Body of pancreas (tissue), 4 donors: ENCODE data around the gene SAMD14. TPM values are rescaled to one million over a fixed set of nuclear protein-coding genes. Genes with fewer than 3 reads are reported as not detected.

Experiments used
- ATAC-seq: fragments of 150-250 bp; one replicate; pipeline ENCODE4 v1.9.1; 2016
- DNase-seq, 4 donors: peaks; one replicate each; pipeline ENCODE4 v3.0.0-alpha.2; 2019
- H3K27ac ChIP-seq, 4 donors: fragments of 200-600 bp; sonication (generic); 1 replicate in 3 of 4; 2 replicates in 1 of 4; pipeline versions ENCODE4 v1.5.1 to v1.6.1; 2016 to 2019; ENCODE audit warnings: mild to moderate bottlenecking in 1 of 4, mixed read lengths in 1 of 4, moderate library complexity in 1 of 4
- H3K27me3 ChIP-seq, 2 donors: fragments of 200-600 bp; sonication (generic); one replicate each; pipeline ENCODE4 v1.6.0; 2016; ENCODE audit warnings: mild to moderate bottlenecking in 1 of 2
- H3K36me3 ChIP-seq, 2 donors: fragments of 200-600 bp; sonication (generic); replicated peaks in 1 of 2; 2 replicates each; pipeline ENCODE4 v1.5.1; 2016; ENCODE audit warnings: low read depth in 2 of 2; ENCODE audit not compliant: insufficient read depth in 1 of 2
- H3K4me1 ChIP-seq: fragments of 200-600 bp; sonication (generic); one replicate; pipeline ENCODE4 v1.6.0; 2016
- H3K4me3 ChIP-seq, 2 donors: fragments of 200-600 bp; sonication (generic); 1 replicate in 1 of 2; 2 replicates in 1 of 2; pipeline ENCODE4 v1.5.1; 2016 to 2019
- H3K9me3 ChIP-seq, 3 donors: fragments of 200-600 bp; sonication (generic); 1 replicate in 2 of 3; 2 replicates in 1 of 3; pipeline ENCODE4 v1.5.1; 2016
- POLR2A ChIP-seq, 3 donors: fragments of 450-650 bp; IDR thresholded peaks; one replicate each; pipeline ENCODE4 v1.6.1; 2016; ENCODE audit warnings: antibody characterized with exemption in 3 of 3, mild to moderate bottlenecking in 2 of 3
- WGBS, 2 donors: methylation state at CpG; one replicate each; pipeline ENCODE4 v1.1.5; 2017; 5-methylcytosine and 5-hydroxymethylcytosine counted together
- intact Hi-C: fragments of 100-400 bp; cut with DNase I; formaldehyde crosslinking; loops from one replicate; pipeline ENCODE4 v1.15.1; 2023
- total RNA-seq, 2 donors: library from RNA; depleted of rRNA; stranded (reverse); fragments of >200 nt; gene quantifications; one replicate each; pipeline ENCODE4 v1.1.0, GENCODE V29; 2016
- TF ChIP-seq, protein P1 (sequence below), 7 experiments: fragments of 450-650 bp in 4 of 7; fragments of 200-600 bp in 3 of 7; sonication (generic) in 3 of 7; IDR thresholded peaks; one replicate each; pipeline ENCODE4 v1.5.1; 2016 to 2019; ENCODE audit warnings: antibody characterized with exemption in 7 of 7

Gene SAMD14
- total RNA-seq, 2 donors from 2014 or later: not detected

DNA sequence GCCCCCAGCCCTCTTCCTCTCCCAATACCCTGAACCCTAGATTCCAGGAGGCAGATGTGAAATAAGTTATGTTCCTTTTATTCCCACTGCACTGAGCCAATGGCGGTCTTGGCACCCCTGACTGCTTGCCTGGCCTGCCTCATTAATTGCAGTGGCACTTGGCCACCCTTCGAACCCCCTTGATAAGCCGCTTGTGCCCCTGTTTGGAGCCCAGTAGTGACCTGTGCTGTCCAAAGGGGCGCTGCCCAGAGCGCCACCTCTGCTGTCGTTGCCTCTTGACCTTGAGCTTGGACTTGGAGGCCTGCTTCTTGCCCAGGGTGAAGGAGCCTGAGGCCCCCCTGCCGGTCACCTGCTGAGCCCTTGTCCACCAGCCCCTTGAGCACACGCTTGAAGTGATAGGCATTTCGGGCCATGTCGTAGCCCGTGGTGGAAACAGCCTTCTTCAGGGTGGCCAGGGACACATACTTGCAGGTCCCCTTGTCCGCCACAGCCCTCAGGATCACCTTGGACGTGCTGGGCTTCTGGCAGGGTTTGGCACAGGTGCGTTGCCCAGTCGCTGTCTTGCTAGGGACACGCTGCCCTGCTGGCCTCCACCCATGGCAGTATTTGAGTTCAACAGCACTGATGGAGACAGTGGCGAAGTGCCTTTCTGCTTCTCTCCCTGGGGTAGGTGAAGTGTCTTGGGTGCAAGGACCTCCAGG lies 41.6 kb upstream of the SAMD14 start:
- no peak overlapping the region for H3K27ac ChIP-seq

DNA sequence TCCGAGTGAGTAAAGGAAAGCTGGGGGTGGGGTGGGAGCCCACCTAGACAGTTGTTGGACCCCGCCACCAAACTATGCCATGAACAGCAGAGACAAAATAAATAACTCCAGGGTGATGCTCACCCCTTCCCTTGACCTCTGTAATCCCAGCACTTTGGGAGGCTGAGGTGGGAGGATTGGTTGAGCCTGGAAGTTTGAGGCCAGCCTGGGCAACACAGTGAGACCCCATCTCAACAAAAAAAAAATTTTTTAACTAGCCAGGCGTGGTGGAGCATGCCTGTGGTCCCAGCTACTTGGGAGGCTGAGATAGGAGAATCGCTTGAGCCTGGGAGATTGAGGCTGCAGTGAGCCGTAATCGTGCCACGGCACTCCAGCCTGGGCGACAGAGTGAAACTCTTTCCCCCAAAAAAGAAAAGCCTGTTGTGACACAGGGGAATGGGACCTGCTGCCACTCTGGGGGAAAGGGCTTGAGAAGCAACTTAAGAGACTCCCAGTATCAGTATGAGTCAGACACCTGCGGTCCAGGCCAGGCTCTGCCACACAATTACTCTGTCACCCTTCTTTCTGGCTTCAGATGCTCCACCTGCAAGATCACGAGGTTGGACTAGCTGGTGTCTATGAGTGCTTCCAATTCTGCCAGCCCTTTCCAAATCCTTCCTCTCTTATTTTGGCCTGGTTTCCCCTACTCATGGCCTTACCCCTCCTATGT lies 40.9 kb upstream of the SAMD14 start:
- Histone ChIP-seq H3K36me3 (no peaks in the 10 kb centered on the region), H3K9me3 (no peaks in the 10 kb centered on the region), H3K4me1 (peaks cover 8% of the 10 kb centered on the region), H3K27me3 (no peaks in the 10 kb centered on the region), H3K27ac (no peak overlapping the region), H3K4me3 (no peak overlapping the region)
- no peak for TF ChIP-seq POLR2A (IDR thresholded peaks at IDR 0.05)
- TF ChIP-seq, protein P1, sequence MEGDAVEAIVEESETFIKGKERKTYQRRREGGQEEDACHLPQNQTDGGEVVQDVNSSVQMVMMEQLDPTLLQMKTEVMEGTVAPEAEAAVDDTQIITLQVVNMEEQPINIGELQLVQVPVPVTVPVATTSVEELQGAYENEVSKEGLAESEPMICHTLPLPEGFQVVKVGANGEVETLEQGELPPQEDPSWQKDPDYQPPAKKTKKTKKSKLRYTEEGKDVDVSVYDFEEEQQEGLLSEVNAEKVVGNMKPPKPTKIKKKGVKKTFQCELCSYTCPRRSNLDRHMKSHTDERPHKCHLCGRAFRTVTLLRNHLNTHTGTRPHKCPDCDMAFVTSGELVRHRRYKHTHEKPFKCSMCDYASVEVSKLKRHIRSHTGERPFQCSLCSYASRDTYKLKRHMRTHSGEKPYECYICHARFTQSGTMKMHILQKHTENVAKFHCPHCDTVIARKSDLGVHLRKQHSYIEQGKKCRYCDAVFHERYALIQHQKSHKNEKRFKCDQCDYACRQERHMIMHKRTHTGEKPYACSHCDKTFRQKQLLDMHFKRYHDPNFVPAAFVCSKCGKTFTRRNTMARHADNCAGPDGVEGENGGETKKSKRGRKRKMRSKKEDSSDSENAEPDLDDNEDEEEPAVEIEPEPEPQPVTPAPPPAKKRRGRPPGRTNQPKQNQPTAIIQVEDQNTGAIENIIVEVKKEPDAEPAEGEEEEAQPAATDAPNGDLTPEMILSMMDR (IDR thresholded peaks at IDR 0.05): no peak
- ATAC-seq: no peak
- no peak for DNase-seq
- 78 to 79% methylated on average over 10 of the region's 10 CpGs for WGBS, 2 donors
- intact Hi-C loops: no loop called here

More for the DNA sequence above, 41.6 kb upstream of the SAMD14 start:
- Histone ChIP-seq H3K4me3 (no peak overlapping the region), H3K27me3 (no peaks in the 10 kb centered on the region), H3K36me3 (no peaks in the 10 kb centered on the region), H3K9me3 (no peaks in the 10 kb centered on the region), H3K4me1 (peaks cover 11% of the 10 kb centered on the region)
- intact Hi-C loops: no loop called here
- ATAC-seq: no peak
- no peak for DNase-seq
- TF ChIP-seq, protein P1 (IDR thresholded peaks at IDR 0.05): no peak
- 68 to 80% methylated on average over 3 to 14 of the region's 17 CpGs for WGBS, 2 donors

DNA sequence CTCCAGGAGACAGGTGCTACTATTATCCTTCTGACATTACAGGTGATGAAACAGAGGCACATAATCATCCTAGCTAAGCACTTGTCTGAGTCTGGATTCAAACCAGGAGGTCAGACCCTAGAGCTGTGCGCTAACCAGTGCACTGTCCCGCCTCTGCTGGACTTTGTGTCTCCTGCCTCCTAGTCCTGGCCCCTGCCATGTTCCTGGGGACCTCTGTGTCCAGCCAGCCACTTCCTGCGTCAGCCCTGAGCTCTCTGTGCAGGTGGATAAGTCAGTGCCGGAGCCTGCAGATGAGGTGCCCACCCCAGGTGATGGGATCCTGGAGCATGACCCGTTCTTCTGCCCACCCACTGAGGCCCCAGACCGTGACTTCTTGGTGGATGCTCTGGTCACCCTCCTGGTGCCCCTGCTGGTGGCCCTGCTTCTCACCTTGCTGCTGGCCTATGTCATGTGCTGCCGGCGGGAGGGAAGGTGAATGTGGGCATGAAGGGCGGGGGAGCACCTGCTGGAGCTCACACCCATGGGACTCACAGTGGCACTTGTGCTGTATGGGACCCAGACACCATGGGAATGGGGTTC lies 40.0 kb upstream of the SAMD14 start:
- Histone ChIP-seq H3K4me1 (no peaks in the 10 kb centered on the region), H3K27ac (no peak overlapping the region), H3K9me3 (no peaks in the 10 kb centered on the region), H3K4me3 (no peak overlapping the region), H3K27me3 (no peaks in the 10 kb centered on the region), H3K36me3 (no peaks in the 10 kb centered on the region)
- no peak for TF ChIP-seq POLR2A (IDR thresholded peaks at IDR 0.05)
- TF ChIP-seq, protein P1 (IDR thresholded peaks at IDR 0.05): no peak
- WGBS, 2 donors: 67 to 68% methylated on average over 2 to 8 of the region's 9 CpGs
- DNase-seq (no peak), ATAC-seq (no peak)
- intact Hi-C loops: no loop called here

DNA sequence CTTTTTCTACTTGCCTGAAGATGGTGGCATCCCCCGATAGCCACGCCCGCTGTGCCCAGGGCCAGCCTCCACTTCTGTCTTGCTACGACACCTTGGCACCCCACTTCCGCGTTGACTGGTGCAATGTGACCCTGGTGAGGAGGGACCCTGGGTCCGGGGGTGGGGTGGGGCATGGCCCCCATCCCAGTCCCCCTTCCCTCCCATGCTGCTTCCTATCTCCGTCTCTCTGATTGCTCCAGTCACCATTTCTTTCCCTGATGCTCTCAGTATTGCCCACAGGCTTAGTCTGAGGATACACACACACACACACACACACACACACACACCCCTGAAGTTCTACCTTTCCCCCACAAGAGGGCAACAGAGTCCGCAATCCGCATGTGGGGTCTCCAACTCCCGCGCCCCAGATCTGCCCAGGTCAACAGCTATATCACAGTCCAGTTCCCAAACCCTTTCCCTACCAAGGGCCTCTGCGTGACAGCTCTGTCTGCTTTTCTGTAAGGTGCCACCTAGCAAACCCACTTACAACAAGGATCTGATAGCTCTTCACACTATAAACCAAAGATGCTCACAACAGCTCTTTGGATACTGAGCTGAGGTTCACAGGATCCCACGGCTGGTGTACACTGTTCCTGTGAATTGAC lies 39.3 kb upstream of the SAMD14 start:
- TF ChIP-seq, protein P1 (IDR thresholded peaks at IDR 0.05): peak; percentile 43 to 99 (median 68)
- TF ChIP-seq POLR2A (IDR thresholded peaks at IDR 0.05): no peak
- no peaks in the 10 kb centered on the region for H3K27me3 ChIP-seq
- no peak overlapping the region for H3K27ac ChIP-seq
- ATAC-seq (peak; percentile 66), DNase-seq (peak in 3 of 4 donors; percentile 40 to 57 (median 46))
- H3K4me1 ChIP-seq: no peaks in the 10 kb centered on the region
- 19 to 22% methylated on average over 13 to 14 of the region's 14 CpGs for WGBS, 2 donors
- H3K36me3 ChIP-seq: no peaks in the 10 kb centered on the region
- intact Hi-C loops: no loop called here
- no peaks in the 10 kb centered on the region for H3K9me3 ChIP-seq
- no peak overlapping the region for H3K4me3 ChIP-seq
